Inferior parietal cortex (tissue), 1 donor: ENCODE results near the gene SETD1A.
A peak's percentile ranks its signal among the peaks of the same experiment; 100 is the strongest.

ENCODE experiments used
- DNase-seq: peaks from one replicate; pipeline ENCODE4 v3.0.0-alpha.2; 2016; ENCODE audit errors: extremely low spot score

Gene SETD1A

GRCh38 chr16:30982548-30983288, 25.2 kb downstream of the SETD1A start:
- DNase-seq = no peak

- DNase-seq = no peak
These were observed 25.8 kb downstream of the SETD1A start for GRCh38 chr16:30983289-30983889.

GRCh38 chr16:30983898-30984610, 26.5 kb downstream of the SETD1A start:
- no peak for DNase-seq

GRCh38 chr16:30984669-30985400, 27.3 kb downstream of the SETD1A start, which contains the start of gene HSD3B7:
Gene HSD3B7, plus strand, starts transcription at chr16:30985207. Its CDS starts 452 bp downstream, at chr16:30985659.
- DNase-seq = peak; percentile 66

GRCh38 chr16:30985401-30986128, 28.0 kb downstream of the SETD1A start:
- no peak for DNase-seq

GRCh38 chr16:30986129-30986991, 28.8 kb downstream of the SETD1A start:
- no peak for DNase-seq

DNA sequence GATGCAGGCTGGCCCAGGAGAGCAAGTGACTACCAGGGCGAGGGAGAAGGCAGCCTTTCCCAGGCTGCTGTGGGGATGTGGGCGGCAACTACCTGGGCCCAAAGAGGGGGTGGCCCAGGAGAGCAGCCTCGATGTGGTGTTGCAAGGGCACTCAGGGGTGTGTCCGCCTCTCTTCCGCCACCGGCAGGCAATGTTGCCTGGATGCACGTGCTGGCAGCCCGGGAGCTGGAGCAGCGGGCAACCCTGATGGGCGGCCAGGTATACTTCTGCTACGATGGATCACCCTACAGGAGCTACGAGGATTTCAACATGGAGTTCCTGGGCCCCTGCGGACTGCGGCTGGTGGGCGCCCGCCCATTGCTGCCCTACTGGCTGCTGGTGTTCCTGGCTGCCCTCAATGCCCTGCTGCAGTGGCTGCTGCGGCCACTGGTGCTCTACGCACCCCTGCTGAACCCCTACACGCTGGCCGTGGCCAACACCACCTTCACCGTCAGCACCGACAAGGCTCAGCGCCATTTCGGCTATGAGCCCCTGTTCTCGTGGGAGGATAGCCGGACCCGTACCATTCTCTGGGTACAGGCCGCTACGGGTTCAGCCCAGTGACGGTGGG, 30.1 kb downstream of the SETD1A start:
- DNase-seq = no peak

- no peak for DNase-seq
These were observed 32.0 kb downstream of the SETD1A start for GRCh38 chr16:30989469-30990047.

DNA sequence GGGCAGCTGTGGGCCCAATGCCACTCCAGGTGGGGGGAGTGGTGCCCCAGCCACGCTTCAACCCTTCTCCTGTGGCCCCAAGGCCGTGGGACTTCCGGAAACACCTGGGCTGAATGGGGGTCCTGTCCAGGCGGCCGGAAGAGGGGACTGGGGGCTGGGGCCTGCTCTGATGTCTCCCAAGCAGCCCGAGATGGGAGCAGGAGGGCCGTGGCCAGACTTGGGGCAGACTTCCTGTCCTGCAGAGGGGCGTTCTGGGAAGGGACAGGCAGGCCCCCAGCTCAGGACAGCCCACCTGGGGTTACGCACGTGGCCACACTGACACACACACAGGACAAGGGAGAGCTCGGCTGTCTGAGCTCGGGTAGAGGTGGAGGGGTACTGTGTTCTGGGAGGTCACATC, 32.6 kb downstream of the SETD1A start:
- no peak for DNase-seq

DNA sequence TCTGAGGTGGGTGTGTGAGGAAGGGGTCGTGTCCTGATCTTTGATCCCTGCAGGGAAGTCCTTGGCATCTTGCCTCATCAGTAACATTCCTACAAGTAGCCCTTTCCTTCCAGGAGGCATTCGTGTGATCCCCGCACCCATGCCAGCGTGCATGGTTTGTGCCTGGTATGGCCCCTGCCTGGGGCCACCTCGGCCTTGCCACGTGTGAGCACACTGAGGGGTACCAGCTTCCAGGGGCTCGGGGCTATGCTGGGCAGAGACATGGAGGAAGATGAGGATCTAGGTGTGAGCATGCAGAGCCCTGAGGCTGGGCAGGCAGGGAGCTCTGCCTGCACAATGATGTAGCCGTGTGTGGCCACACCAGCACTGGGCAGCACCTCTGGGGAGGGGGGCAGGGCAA, 33.5 kb downstream of the SETD1A start:
- DNase-seq = no peak

- DNase-seq = no peak
These were observed 34.8 kb downstream of the SETD1A start for GRCh38 chr16:30992276-30992780.

DNA sequence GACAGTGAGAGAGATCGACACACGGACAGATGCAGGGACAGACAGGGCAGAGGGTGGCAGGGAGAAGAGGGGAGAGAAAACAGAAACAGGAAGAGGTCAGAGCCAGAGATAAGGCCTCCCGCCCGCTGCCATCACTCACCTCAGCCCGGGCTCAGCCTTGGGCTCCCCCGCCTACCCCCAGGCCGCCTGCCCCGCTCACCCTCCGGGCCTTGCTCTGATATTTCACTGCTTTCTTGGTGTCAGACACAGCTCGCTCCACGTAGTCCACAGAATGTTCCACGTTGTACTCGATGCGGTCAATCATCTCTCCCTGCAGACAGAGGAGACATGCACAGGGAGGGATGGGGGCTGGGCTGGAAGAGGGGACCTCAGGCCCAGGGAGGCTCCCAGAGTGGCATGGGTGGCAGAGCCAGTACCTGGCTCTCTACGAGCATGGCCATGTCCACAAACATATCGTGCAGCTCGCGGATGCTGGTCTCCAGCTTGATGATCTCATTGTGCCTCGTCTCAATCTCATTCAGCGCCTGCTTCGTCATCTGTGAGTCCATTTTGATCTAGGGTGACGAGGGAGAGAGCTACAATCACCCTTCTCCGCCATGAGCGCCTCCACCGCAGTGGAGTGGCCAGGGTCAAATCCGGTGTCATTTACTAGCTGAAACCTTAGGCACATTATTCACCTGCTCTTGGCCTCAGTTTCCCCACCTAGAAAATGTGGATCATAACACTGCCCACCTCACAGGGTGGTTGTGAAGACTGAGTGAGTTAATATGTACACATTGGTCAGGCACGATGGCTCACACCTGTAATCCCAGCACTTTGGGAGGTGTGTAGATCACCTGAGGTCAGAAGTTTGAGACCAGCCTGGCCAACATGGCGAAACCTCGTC, 35.6 kb downstream of the SETD1A start:
- DNase-seq = no peak

- DNase-seq = no peak
These were observed 38.4 kb downstream of the SETD1A start for GRCh38 chr16:30995927-30996323.

DNA sequence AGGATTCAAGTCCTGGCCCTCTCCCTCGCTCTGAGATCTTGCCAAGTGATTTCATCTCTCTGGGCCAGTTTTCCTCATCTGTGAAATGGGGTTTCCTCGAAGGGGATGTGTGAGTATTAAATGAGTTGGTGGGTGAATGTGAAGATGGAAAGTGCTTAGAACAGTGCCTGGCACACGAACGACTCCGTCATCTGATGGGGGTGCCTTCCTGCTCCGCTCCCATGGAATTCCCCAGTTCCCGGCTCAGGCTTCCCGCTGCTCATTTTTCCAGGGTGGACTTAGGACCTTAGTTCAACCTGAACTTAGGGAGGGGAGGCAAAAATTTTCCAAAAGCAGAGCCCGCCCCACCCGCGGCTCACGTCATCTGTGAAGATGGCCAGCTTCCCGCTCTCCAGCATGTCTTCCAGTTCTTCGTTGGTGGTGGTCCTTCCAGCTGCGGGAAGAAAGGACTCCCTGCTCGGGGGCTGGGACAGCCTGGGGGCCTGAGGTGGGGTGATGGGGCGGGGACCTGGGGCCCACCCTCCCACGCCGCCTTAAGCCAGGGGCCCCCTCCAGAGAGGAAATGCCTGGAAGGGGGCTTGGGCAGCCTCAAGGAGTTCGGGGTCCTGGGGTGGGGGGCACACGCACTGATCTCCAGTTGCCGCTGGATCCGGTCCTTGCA, 38.9 kb downstream of the SETD1A start:
- no peak for DNase-seq

GRCh38 chr16:30996985-30997724, 39.6 kb downstream of the SETD1A start:
- no peak for DNase-seq

- DNase-seq = no peak
These were observed 40.5 kb downstream of the SETD1A start for GRCh38 chr16:30997725-30998711.
